Bronchial epithelial cell (primary cell): ENCODE data around the gene DUSP5. TPM values are rescaled to one million over a fixed set of nuclear protein-coding genes. Genes with fewer than 3 reads are reported as not detected.
A peak's percentile ranks its signal among the peaks of the same experiment; 100 is the strongest.
"Not testable (repeated sequence)": the region's sequence is repeated elsewhere in the genome, so short reads cannot be mapped to it uniquely, and the experiment has no call there.

Source experiments
- DNase-seq: peaks from one replicate; pipeline ENCODE4 v3.0.0-alpha.2; 2010; ENCODE audit warnings: low read depth
- FAIRE-seq: peaks from 2 replicates; lab custom pipeline; 2011; peaks lifted over from hg19 to GRCh38; lab: Jason Lieb, UNC
- H3K27me3 ChIP-seq: 2 replicates; pipeline ENCODE4 v1.5.1; 2011; ENCODE audit warnings: low read length; ENCODE audit not compliant: control insufficient read depth, insufficient read depth
- H3K36me3 ChIP-seq: 2 replicates; pipeline ENCODE4 v1.5.1; 2011; ENCODE audit warnings: low read length; ENCODE audit not compliant: control insufficient read depth, insufficient read depth
- H3K4me3 ChIP-seq: 2 replicates; pipeline ENCODE4 v1.5.1; 2011; ENCODE audit warnings: mild to moderate bottlenecking, low read depth, low read length, control low read depth
- total RNA-seq: library from RNA; depleted of rRNA; stranded (reverse); fragments of >200 nt; gene quantifications from 2 replicates; pipeline ENCODE4 v1.2.1, GENCODE V29; 2014
- TF ChIP-seq, protein P1 (sequence below): IDR thresholded peaks from 2 replicates; pipeline ENCODE4 v1.5.1; 2011; ENCODE audit warnings: mild to moderate bottlenecking, moderate library complexity, low read length, control low read depth, inconsistent platforms; ENCODE audit not compliant: insufficient read depth, severe bottlenecking

Gene DUSP5
- total RNA-seq, 1 donor from 2014 or later, result 115 TPM

DNA sequence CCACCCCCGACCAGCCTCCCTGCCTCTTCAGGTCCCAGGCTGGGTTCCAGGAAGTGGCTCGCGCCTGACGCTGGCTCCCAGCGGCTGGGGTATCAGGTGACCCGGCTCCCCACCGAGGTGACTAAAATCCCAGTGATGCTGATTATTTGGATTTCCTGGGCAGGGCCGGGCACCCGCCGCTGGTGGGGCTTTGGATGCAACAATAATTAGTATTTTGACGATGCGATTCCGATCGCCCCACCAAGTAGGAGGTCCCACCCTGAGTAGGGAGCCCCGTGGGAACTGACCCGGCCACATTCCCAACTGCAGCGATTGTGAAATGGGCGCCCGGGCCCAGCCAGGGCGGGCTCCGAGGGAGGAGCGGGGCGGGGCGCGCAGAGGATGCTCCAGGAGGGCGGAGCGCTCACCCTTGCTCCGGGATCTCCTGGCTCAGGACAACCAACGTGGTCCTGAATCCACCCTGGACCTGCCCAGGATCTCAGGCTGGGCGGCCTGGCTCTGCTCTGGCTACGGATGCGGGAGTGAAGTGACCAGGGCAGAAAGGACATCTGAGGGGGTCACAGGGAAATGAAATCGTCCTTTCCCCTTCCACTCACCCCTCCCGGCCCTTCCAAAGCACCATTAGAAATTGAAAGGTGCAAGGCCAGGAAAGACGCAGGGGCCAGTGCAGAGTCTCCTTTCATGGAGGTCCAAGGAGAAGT is 32.6 kb downstream of the DUSP5 start:
- peak; percentile 47 for DNase-seq
- Histone ChIP-seq H3K36me3 (no peaks in the 10 kb centered on the region), H3K4me3 (peak overlapping the region; percentile 26), H3K27me3 (no peaks in the 10 kb centered on the region)
- TF ChIP-seq, protein P1, sequence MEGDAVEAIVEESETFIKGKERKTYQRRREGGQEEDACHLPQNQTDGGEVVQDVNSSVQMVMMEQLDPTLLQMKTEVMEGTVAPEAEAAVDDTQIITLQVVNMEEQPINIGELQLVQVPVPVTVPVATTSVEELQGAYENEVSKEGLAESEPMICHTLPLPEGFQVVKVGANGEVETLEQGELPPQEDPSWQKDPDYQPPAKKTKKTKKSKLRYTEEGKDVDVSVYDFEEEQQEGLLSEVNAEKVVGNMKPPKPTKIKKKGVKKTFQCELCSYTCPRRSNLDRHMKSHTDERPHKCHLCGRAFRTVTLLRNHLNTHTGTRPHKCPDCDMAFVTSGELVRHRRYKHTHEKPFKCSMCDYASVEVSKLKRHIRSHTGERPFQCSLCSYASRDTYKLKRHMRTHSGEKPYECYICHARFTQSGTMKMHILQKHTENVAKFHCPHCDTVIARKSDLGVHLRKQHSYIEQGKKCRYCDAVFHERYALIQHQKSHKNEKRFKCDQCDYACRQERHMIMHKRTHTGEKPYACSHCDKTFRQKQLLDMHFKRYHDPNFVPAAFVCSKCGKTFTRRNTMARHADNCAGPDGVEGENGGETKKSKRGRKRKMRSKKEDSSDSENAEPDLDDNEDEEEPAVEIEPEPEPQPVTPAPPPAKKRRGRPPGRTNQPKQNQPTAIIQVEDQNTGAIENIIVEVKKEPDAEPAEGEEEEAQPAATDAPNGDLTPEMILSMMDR, result no peak
- no peak for FAIRE-seq

- Histone ChIP-seq H3K27me3 (no peaks in the 10 kb centered on the region), H3K36me3 (no peaks in the 10 kb centered on the region), H3K4me3 (no peak overlapping the region)
- TF ChIP-seq, protein P1, result no peak
- no peak for DNase-seq
- FAIRE-seq, result no peak
Observed at GRCh38 chr10:110531687-110532086, 34.0 kb downstream of the DUSP5 start.

- not testable (repeated sequence) for H3K4me3 ChIP-seq, H3K36me3 ChIP-seq, H3K27me3 ChIP-seq, FAIRE-seq, DNase-seq
Observed at GRCh38 chr10:110532628-110533027, 34.9 kb downstream of the DUSP5 start.

- TF ChIP-seq, protein P1, result no peak
- FAIRE-seq, result no peak
- H3K4me3 ChIP-seq, result no peak overlapping the region
Observed at GRCh38 chr10:110533149-110533548, 35.4 kb downstream of the DUSP5 start.

GRCh38 chr10:110534571-110534970 is 36.9 kb downstream of the DUSP5 start:
- Histone ChIP-seq H3K4me3 (no peak overlapping the region), H3K27me3 (no peaks in the 10 kb centered on the region), H3K36me3 (no peaks in the 10 kb centered on the region)
- TF ChIP-seq, protein P1, result no peak
- DNase-seq (no peak), FAIRE-seq (no peak)

More at GRCh38 chr10:110533149-110533548, 35.4 kb downstream of the DUSP5 start:
- H3K36me3 ChIP-seq, result no peaks in the 10 kb centered on the region
- no peaks in the 10 kb centered on the region for H3K27me3 ChIP-seq
- DNase-seq, result no peak

DNA sequence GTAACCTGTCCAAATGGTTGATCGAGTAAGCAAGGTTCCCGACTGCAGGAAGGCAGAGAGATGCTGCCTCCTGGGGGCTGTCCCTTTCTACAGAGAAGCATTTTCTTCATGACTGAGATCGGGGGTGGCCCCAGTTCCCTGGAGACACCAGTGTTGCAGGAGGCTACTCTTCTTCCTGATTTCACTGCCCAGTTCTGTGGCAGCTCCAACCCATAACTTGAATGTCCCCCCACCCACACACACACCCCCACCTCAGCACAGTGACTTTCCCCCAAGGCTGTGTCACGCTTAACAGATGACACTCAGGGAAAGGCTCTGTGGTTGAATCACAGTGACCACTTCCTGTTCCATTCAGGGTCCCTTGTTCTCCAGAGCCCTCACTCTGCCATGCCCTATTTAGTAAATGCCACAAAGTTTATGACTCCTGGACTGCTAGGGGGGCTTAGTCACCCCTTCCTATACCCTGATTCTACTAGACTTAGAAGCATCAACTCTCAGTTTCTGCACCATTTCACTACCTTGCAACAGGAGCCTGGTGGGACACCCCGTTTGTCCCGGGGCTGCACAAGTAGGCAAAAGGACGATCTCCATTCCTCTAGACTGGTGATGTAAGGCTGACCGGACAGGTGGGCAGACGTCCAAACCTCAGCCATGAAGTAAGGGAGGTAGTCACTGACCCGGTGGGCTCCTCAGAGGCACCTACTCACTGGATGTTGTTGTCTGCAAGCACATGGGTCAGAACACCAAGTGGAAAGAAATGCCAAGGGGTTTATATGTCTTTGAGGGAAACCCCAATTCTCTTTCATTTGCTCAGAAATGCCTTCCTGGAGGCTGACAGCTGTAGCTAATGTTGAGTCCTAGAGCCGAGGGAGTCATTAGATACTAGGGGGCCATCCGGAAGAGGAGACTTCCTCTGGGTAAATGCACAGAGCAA is 38.5 kb downstream of the DUSP5 start:
- no peaks in the 10 kb centered on the region for H3K36me3 ChIP-seq
- FAIRE-seq (no peak), DNase-seq (peak; percentile 64)
- TF ChIP-seq, protein P1, result peak; percentile 10
- H3K4me3 ChIP-seq, result no peak overlapping the region
- no peaks in the 10 kb centered on the region for H3K27me3 ChIP-seq
